Stimulated activated CD4-positive, alpha-beta T cell treated with anti-CD3 and anti-CD28 coated beads, Interleukin-4, amount 100 ng/mL, for 24 hours (primary cell): ENCODE measurements around the gene KDM3A.
A peak's percentile ranks its signal among the peaks of the same experiment; 100 is the strongest.
"Not testable (repeated sequence)": the region's sequence is repeated elsewhere in the genome, so short reads cannot be mapped to it uniquely, and the experiment has no call there.

Experiments
- DNase-seq: peaks from one replicate; pipeline ENCODE4 v3.0.0-alpha.2; 2020

Gene KDM3A

GRCh38 chr2:86484385-86484784, 43.2 kb downstream of the KDM3A start:
- no peak for DNase-seq

- peak; percentile 7 for DNase-seq
These were observed 43.9 kb downstream of the KDM3A start for GRCh38 chr2:86485103-86485502.

GRCh38 chr2:86485802-86486201, 44.6 kb downstream of the KDM3A start:
- DNase-seq, result no peak

GRCh38 chr2:86487062-86487461, 45.9 kb downstream of the KDM3A start:
- DNase-seq, result no peak

GRCh38 chr2:86488561-86489250, 47.5 kb downstream of the KDM3A start:
- no peak for DNase-seq

- no peak for DNase-seq
These were observed 48.4 kb downstream of the KDM3A start for GRCh38 chr2:86489542-86489941.

GRCh38 chr2:86490245-86490644, 49.1 kb downstream of the KDM3A start:
- DNase-seq, result no peak

- DNase-seq, result no peak
These were observed 49.9 kb downstream of the KDM3A start for GRCh38 chr2:86491088-86491487.

- DNase-seq, result no peak
These were observed 50.9 kb downstream of the KDM3A start for GRCh38 chr2:86492048-86492453.

- not testable (repeated sequence) for DNase-seq
These were observed 55.2 kb downstream of the KDM3A start for GRCh38 chr2:86496391-86496790.

GRCh38 chr2:86498468-86499260, 57.5 kb downstream of the KDM3A start:
- DNase-seq, result no peak

GRCh38 chr2:86499326-86499725, 58.2 kb downstream of the KDM3A start:
- DNase-seq, result no peak

- DNase-seq, result no peak
These were observed 59.3 kb downstream of the KDM3A start for GRCh38 chr2:86500325-86501083.

- DNase-seq, result no peak
These were observed 66.4 kb downstream of the KDM3A start for GRCh38 chr2:86507600-86507999.

GRCh38 chr2:86510436-86510933, 69.3 kb downstream of the KDM3A start:
- no peak for DNase-seq

- no peak for DNase-seq
These were observed 70.9 kb downstream of the KDM3A start for GRCh38 chr2:86512034-86512433.

- DNase-seq, result no peak
These were observed 71.7 kb downstream of the KDM3A start for GRCh38 chr2:86512892-86513291.

- no peak for DNase-seq
These were observed 72.9 kb downstream of the KDM3A start for GRCh38 chr2:86513948-86514660.

GRCh38 chr2:86518481-86518880, 77.3 kb downstream of the KDM3A start:
- DNase-seq, result peak; percentile 9

GRCh38 chr2:86519349-86519748, 78.2 kb downstream of the KDM3A start:
- no peak for DNase-seq

GRCh38 chr2:86520153-86520552, 79.0 kb downstream of the KDM3A start:
- DNase-seq, result peak; percentile 4

- no peak for DNase-seq
These were observed 80.8 kb downstream of the KDM3A start for GRCh38 chr2:86521922-86522321.

GRCh38 chr2:86522711-86523110, 81.5 kb downstream of the KDM3A start:
- DNase-seq, result no peak
